ENCODE measurements around the gene BMP6.
"Not testable (repeated sequence)": the region's sequence is repeated elsewhere in the genome, so short reads cannot be mapped to it uniquely, and the experiment has no call there.

The BMP6 gene

DNA sequence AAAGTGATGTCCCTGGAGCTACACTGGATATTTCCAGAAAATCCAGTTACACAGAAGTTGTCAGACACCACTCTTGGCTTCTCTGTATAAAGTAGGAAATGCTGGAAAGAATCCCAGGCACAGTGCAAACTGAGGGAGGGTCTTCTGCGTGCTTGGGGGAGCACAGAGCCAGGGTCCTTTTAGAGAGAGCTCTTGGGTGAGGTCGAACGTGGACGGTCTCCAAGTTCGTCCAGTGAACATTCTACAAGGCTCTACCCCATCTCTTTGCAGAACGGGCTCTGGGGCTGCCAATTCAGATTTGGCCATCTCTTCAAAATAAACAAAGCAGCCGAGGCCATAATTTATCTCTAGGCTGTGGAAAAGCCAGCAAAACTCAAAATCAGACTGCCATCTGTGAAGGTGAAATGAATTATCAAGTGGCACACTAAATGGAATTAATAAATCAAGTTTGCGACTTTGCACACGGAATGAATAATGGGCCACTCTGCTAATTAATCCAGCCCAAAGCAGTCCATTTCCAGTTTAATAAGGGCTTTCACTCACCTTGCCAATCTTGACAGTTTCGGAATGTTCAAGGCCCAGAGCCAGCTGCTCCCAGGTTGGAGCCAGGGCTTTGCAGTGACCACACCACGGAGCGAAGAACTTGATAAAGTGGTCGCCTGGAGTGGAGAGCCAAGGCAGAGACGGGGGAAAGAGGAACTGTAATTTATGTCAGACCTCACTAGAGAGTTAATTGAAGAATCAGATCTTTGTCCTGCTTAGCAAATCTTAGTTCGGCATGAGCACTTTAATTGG lies 165.4 kb downstream of the BMP6 start:
- no peak for DNase-seq

DNA sequence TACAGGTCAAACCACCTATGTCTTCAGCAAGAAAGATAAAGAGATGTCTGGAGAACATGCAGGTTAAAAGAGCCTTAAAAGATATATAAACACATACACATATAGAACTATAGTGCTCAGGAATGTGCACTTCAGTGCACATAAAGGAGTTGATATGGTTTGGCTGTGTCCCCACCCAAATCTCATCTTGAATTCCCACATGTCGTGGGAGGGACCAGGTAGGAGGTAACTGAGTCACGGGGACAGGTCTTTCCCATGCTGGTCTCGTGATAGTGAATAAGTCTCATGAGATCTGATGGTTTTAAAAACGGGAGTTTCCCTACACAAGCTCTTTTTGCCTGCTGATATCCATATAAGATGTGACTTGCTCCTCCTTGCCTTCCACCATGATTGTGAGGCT lies 166.5 kb downstream of the BMP6 start:
- not testable (repeated sequence) for DNase-seq

DNA sequence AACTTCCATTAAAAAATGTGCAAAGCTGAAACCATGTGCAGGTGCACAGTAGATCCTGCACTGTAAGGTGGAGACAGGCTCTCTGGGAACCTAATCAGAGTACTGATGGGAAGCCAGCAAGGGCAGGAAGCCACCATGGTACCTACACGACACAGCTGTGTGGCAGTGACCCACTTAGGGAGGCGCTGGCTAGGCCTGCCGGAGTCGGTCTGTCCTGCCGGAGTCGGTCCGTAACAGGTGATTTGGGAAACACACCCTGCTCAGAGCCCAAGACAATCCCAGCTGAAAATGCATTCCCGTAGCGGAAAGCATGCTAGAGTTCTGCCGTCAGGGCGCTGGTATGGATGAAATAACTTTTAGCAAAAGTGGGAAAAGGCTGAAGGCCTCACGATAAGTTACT lies 167.4 kb downstream of the BMP6 start:
- DNase-seq: no peak

DNA sequence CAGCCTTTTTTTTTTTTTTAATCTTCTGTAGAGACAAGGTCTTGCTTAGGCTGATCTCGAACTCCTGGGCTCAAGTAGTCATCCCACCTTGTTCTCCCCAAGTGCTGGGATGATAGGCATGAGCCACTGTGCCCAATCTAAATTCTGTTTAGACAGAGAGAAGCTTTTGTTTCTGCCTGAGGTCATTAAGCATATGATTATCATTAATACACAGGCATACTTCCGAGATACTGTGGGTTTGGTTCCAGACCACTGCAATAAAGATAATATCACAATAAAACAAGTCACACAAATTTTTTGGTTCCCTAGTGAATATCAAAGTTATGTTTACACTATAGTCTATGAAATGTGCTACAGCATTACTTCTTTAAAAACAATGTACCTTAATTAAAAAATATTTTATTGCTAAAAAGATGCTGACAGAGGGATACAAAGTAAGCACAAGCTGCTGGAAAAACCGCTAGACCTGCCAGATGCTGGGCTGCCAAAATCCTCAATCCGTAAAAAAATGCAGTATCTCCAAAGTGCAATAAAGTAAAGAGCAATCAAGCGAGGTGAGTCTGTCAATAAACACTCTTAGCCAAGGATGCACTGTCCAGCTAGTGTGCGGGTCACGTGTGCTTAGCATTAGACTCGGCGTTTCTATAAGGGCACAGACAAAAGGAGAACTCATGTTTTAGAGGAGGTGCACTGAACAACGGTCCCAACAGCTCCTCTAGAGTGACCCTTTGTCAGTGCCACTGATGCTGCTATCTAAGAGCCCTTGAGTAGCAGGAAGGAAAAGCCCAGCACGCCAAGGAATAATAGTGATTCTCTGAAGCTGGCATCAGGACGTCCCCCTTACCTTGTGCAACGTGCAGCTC lies 168.6 kb downstream of the BMP6 start:
- no peak for DNase-seq

DNA sequence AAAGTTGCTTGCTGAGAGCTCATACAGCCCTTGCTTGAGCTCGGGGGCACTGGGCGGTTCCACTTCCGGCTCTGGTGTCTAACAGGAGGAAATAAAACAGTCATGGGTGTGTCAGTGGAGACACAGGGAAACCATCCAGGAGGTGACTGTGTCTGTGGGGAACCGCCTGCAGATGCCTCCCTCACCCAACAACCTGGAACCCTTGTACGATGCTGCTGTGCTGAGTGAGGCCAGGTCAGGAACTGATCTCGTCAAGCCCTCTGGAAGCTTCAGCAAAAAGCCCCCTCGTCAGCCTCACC lies 169.2 kb downstream of the BMP6 start:
- no peak for DNase-seq

DNA sequence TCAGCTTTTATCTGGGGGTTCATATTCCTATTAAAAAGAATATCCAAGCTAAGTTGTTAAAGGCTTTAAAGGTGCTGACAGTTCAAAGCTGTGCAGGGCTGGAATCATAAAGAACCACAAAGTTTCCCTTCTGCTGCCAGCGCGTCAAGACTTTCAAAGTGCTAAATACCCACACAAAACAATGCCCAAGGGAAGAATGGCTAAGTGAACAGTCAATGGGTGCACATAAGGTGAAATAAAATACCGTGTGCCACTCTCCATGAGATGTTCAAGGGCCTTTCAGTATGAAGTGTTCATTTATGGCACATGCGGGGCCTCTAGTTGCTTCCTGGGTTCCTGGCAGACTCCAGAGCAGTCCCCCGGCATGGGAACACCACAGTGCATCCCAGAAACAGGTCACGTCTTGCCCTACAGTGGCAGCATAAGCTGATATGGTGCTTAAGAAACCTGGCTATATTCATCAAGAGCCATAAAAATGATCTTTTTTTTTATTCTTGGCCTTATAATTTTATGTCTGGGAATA lies 170.6 kb downstream of the BMP6 start:
- DNase-seq: no peak

DNA sequence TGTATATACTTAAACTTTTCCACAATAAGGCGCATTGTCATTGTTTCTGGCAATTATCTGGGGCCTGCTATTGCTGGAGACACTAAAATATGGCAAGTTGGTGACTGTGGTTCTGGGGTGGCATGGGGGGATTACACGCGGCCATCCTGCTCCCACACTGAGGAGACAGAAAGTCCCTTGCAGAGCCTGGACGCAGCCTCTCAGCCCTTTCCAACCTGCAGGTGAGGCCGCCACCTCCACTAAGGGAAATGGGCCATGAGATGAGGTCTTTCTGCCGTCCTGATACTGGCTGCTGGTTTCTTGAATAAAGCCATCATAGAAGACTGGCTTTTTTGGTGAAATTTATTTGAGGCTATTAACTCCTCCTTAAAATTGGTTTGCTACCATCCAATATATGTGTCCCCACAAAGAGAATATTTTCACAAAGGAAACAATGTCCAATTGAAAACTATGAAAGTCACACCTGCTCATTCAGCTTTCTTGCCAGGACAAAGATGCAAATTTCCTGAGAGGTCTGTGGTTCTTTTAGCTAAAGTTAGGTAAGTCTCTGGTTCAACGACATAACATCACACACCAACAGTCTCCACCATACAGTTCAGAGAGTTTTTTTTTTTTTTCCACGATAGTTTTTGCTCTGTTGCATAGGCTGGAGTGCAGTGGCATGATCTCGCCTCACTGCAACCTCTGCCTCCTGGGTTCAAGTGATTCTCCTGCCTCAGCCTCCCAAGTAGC lies 171.7 kb downstream of the BMP6 start:
- DNase-seq: no peak

DNA sequence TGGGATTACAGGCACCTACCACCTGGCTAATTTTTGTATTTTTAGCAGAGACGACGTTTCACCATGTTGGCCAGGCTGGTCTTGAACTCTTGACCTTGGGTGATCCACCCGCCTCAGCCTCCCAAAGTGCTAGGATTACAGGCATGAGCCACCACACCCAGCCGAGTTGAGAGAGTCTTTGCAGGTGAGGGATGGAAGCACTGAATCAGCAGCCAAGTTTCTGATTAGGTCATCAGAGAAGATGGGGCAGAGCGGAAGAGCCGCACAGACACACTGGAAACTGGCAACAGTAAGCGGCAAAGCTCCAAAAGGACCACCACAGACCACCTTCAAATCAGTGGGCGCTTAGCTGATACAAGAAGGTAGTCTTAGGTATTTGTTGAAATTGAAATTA lies 172.3 kb downstream of the BMP6 start:
- not testable (repeated sequence) for DNase-seq

DNA sequence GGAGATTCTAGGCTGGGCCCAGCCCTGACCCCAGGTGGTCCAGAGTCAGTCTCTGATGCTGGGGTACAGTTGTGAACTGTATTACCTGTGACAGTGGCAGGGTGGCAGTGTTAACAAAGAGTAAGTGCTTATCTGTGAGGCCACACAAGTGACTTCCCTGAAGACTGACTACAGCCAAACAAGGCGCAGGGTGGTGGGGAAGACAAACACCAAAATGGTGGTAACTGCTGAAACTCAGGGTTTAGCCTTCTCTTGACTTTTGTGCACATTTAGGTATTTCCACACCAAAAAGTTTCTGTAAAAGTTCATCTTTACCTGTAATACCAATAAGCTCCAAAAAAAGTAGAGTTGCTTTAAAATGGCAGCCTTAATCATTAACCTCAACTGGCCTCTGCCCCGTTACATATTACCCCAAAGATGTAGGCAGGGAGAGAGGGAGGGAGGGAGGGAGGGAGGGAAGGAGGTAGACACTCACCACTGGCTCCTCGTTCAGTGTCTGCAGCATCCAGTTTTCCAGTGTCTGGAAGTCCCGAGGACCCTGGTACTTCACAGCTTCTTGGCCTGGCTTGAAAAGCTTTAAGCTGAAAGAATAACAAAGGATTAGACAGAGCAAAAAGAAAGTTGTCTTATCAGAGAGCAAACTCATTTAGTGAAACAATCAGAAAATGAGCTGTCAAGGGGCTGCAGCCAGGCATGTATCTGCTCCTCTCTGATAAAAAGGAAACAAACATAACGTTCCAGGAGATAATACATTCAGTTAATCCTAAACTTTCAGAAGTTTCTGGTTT lies 173.4 kb downstream of the BMP6 start:
- DNase-seq: no peak

DNA sequence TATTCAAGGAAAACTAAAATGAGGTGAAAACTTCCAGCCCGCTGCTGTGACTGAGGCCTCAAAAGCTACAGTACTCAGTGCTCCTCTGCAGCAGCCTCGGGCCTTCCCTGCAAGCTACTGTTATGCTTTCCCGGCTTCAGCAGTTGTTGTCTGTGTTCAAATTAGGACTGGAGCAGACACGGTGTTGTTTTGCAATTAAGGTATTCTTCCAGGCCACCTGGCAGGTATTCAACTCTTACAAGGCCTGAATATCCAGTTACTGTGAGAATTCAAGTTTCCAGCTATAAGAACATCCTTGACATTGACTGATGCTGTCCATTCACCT lies 174.0 kb downstream of the BMP6 start:
- DNase-seq: no peak

DNA sequence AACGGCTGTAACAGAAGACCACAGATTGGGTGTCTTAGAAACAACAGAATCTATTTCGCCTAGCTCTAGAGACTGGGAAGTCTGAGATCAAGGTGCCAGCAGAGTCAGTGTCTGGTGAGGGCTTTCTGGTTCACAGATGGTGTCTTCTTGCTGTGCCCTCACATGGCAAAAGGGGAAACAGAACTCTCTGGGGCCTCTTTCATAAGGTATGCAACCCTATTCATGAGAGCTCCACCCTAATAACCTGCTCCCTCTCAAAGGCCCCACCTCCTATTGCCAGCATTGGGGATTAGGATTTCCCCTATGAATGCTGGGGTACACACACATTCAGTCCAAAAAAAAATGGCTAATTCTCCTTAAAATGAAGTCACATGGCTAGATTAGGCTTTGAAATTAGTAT lies 174.7 kb downstream of the BMP6 start:
- DNase-seq: no peak

DNA sequence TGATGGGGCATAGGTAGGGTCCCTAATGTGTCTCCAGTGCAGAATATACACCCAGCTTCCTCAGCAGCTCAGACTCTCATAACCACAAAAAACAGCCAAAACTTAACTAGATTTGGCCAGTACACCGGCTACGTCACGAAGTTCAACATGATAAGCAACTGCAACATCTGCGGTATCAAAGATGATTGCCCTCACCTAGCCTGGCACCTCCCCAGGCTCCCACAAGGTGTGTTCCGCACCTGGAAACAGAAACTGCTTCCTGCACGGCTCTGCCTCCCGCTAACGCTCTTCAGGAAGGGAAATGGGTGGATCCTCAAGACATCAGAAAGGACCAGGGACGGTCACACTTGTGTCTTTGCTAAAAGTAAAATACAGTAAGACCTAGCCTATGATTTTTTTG lies 175.2 kb downstream of the BMP6 start:
- DNase-seq: no peak

DNA sequence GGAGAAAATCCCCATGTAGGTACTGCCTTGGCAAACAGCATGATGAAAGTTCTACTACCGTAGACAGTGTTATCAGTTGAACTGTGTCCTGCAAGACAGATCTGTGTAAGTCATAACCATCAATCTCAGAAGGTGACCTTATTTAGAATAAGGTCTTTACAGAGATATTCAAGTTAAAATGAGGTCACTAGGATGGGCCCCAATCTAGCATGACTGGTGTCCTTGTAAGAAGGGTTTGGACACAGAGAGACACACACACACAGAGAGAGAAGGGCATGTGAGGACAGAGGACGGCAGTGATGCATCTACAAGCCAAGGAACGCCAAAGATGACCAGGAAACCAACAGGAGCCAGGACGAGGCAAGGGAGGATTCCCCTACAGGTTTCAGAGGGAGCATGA lies 175.9 kb downstream of the BMP6 start:
- no peak for DNase-seq

DNA sequence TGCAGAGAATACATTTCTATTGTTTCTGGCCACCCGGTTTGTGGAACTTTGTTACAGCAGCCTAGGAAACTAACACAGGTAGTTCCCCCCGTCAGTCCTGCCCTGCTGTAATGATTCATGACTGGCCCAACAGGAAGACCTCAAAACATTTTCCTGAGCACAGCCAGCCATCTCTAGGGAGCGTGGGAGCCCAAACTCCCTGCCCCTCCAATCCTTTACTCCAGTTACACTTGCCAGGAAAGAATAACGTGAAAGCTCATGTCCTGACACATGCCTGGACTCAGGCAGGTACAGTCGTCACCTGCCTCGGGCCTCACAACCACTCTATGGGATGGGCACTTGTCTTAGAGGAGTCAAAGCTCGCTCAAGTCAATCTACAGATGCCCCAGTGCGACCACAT lies 176.3 kb downstream of the BMP6 start:
- no peak for DNase-seq

DNA sequence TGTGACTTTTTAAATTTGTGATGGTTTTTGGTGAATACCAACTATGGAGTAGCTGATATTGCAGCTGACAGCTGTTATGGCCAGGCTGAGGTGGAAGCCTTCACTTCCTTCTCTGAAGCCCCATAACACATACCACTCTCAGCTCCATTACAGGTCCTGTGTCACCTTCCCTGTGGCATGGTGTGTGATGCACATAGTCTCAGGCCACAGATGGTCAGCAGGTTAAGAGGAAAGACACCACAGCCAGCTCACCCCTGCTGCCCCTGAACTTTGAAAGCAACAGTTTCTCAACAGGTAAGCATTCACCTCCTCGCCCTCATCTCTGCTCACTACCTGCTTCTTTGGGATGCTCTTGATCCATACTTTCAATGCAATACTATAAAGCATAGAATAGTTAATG lies 177.0 kb downstream of the BMP6 start:
- no peak for DNase-seq

DNA sequence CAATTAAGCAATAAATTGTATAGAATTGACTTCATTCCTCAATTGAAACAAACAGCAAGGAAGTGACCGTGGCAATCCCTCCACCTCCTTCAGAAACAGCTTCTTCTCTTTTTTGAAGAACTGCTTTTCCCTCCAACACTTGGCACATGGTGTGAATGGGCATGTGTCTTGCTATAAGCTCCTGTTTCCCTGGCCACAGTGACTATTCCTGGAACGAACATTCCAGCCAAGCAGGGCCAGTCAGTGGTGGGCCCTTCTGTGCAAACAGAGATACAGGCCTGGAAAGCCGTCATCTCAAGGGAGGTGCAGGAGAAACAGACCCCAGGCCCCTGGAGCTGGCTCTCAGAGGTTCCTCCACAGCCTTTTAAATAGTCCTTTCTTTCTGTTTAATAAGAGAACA lies 177.8 kb downstream of the BMP6 start:
- DNase-seq: no peak

DNA sequence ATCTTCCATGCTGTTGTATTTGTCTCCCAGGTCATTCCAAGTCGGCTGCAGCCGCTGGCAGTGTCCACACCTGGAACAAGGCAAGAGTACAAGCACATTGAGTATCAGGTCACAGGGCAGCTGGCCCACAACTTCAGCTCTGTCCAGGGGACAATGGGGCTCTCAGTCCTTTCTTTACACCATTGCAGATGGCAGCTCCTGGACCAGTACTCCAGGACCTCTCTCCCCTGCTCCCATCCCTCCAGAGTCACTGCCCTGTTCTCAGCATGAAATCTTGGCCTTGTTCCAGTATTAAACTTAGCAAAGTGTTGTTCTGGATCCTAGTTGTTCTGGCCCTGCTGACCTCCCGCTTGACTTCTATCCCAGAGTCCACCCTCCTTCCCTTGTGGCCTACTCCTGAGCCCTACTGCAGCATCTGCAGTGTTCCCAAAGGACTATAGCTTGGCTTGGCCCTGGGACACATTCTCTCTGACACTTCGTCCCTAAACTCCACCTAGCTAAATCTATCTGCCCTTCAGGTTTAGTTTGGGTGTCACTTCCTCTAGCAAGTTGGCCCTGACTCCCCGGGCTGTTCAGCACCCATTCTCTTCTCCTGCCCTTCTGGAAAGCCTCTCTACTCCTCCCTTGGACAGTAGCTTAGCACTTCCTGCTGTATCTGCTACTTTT lies 178.9 kb downstream of the BMP6 start:
- no peak for DNase-seq

DNA sequence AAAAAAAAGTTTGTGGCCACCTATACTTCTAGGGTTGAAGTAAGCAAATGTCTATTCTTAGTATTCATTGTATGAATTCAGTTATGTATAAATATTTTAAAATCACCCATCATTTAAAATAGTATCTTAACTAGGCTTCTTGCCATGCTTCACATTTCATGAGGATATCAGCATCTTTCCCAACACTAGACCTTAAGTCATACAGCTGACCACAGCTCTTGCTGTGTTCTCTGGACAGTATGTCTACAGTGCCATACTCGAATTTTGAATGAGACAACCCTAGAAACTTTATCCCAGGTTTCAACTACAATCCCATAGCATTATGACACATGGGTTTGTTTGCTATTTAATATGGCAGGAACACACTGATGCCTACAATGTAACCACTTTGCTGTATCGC lies 179.5 kb downstream of the BMP6 start:
- DNase-seq: no peak

DNA sequence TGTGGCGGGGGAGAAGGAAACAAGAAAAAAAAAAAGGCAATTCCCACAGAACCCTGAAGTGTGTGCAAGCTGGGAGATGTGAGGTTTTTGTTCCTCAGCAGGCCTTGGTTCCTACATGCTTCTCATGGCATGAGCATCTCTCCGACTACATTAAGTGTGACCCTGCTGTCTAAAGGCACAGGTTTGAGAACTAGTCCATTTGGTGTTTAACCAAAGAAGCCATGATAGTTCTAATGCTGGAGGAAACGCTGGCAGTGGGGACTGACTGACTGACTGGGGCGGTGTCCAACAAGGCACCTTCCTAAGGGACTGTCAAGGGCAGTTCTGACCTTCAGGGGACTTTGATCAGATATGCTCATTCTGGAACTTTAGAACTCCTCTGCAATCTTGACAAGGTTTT lies 180.8 kb downstream of the BMP6 start:
- DNase-seq: no peak

DNA sequence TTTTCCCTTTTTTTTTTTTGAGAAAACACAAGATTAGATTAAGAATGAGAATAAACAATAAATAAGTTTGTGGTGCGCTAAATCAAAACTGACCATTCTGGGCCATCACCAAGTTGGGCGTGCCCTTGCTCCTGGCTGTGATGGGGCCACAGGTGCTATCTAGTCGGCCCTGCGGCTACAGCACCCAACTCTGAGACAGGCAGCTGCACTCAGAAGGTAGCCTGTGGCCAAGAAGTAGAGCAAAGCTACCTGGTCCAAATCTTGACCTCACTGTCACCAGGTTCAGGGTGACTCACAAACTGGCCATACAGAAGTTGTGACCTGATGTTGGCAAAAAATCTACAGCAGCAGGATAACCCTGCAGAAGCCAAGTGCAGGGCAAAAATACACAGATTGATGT lies 181.3 kb downstream of the BMP6 start:
- DNase-seq: no peak

DNA sequence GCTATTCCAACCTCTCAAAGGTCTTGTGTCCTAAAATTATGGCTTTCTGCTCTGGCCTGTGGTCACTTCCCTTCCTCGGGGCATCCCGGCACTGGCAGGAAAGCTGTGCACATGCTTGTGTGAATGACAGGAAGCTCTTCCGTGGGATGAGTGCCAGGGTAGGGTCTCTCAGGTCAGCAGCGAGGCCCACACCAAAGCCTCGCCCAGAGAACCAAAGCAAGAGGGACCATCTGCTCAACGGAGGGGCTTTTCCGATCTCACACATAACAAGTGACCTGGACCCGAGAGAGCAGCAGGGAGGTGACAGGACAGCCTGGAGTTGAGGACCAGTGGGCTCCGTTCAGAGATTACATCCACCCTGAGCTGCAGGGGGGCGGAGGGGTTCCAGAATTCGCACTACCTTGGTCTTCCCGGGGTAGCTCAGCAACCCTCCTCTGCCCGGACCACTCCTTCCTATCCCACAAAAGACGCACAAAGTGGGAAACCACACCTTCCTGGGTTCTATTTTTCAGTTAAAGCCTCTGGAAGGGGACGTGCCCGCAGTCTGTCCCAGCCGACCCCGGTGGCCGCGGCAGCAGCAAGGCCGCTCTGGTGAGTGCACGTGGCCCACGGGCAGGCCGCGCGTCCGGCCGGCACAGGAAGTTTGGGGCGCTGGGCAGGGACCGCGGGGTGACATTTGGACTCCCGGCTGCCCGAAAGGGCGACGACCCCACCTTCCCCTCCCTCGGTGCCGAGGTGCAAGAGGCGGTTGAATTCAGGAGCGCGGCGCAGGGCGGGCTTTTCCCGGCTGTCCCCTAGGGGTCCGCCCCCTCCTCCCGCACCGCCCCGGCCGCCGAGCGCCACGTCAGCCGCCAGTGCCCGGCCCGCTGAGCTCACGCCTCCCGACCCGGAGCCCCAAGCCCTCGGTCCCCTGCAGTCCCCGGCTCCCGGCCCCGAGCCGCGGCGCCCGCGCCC lies 183.7 kb downstream of the BMP6 start:
- DNase-seq: no peak
